Measurements from ENCODE around the gene NIPA2.
"Not testable (repeated sequence)": the region's sequence is repeated elsewhere in the genome, so short reads cannot be mapped to it uniquely, and the experiment has no call there.

NIPA2 gene

GRCh38 chr15:22838292-22839042, at the start of gene NIPA2:
Gene NIPA2, plus strand, starts transcription at chr15:22838666. Its CDS starts 13,066 bp downstream, at chr15:22851732.
- peak; percentile 95 to 99 for DNase-seq (ENCODE audit: extremely low read depth in 1 of 2, low read depth in 1 of 2)

- DNase-seq (ENCODE audit: extremely low read depth in 1 of 2, low read depth in 1 of 2) = no peak
Measured at GRCh38 chr15:22794063-22794462, 44.4 kb upstream of the NIPA2 start.

- DNase-seq (ENCODE audit: extremely low read depth in 1 of 2, low read depth in 1 of 2) = no peak
Measured at GRCh38 chr15:22794621-22795167, 43.8 kb upstream of the NIPA2 start.

GRCh38 chr15:22795206-22796063, 43.0 kb upstream of the NIPA2 start:
- DNase-seq (ENCODE audit: extremely low read depth in 1 of 2, low read depth in 1 of 2) = no peak

- DNase-seq (ENCODE audit: extremely low read depth in 1 of 2, low read depth in 1 of 2) = no peak
Measured at GRCh38 chr15:22796079-22796478, 42.4 kb upstream of the NIPA2 start.

GRCh38 chr15:22799902-22800301, 38.6 kb upstream of the NIPA2 start:
- DNase-seq (ENCODE audit: extremely low read depth in 1 of 2, low read depth in 1 of 2) = no peak

GRCh38 chr15:22803006-22803405, 35.5 kb upstream of the NIPA2 start:
- DNase-seq (ENCODE audit: extremely low read depth in 1 of 2, low read depth in 1 of 2) = not testable (repeated sequence)

- no peak for DNase-seq (ENCODE audit: extremely low read depth in 1 of 2, low read depth in 1 of 2)
Measured at GRCh38 chr15:22806156-22806555, 32.3 kb upstream of the NIPA2 start.

GRCh38 chr15:22806664-22807063, 31.8 kb upstream of the NIPA2 start:
- no peak for DNase-seq (ENCODE audit: extremely low read depth in 1 of 2, low read depth in 1 of 2)

GRCh38 chr15:22807831-22808230, 30.6 kb upstream of the NIPA2 start:
- not testable (repeated sequence) for DNase-seq (ENCODE audit: extremely low read depth in 1 of 2, low read depth in 1 of 2)

GRCh38 chr15:22808240-22808639, 30.2 kb upstream of the NIPA2 start:
- DNase-seq (ENCODE audit: extremely low read depth in 1 of 2, low read depth in 1 of 2) = no peak

GRCh38 chr15:22808761-22809280, 29.6 kb upstream of the NIPA2 start:
- DNase-seq (ENCODE audit: extremely low read depth in 1 of 2, low read depth in 1 of 2) = no peak

GRCh38 chr15:22810033-22810852, 28.2 kb upstream of the NIPA2 start:
- no peak for DNase-seq (ENCODE audit: extremely low read depth in 1 of 2, low read depth in 1 of 2)

GRCh38 chr15:22810853-22811338, 27.6 kb upstream of the NIPA2 start:
- no peak for DNase-seq (ENCODE audit: extremely low read depth in 1 of 2, low read depth in 1 of 2)

GRCh38 chr15:22811640-22812039, 26.8 kb upstream of the NIPA2 start:
- no peak for DNase-seq (ENCODE audit: extremely low read depth in 1 of 2, low read depth in 1 of 2)

- DNase-seq (ENCODE audit: extremely low read depth in 1 of 2, low read depth in 1 of 2) = no peak
Measured at GRCh38 chr15:22813844-22814243, 24.6 kb upstream of the NIPA2 start.

- no peak for DNase-seq (ENCODE audit: extremely low read depth in 1 of 2, low read depth in 1 of 2)
Measured at GRCh38 chr15:22815766-22816165, 22.7 kb upstream of the NIPA2 start.

GRCh38 chr15:22819651-22820050, 18.8 kb upstream of the NIPA2 start:
- DNase-seq (ENCODE audit: extremely low read depth in 1 of 2, low read depth in 1 of 2) = no peak

GRCh38 chr15:22823495-22824128, 14.9 kb upstream of the NIPA2 start:
- no peak for DNase-seq (ENCODE audit: extremely low read depth in 1 of 2, low read depth in 1 of 2)

- no peak for DNase-seq (ENCODE audit: extremely low read depth in 1 of 2, low read depth in 1 of 2)
Measured at GRCh38 chr15:22827125-22827524, 11.3 kb upstream of the NIPA2 start.

All from stimulated activated CD8-positive, alpha-beta memory T cell treated with anti-CD3 and anti-CD28 coated beads, Interleukin-7, amount 100 ng/mL, for 48 hours (primary cell).